Esophagus muscularis mucosa (tissue), 4 donors: ENCODE data around the gene PPIA. TPM values are rescaled to one million over a fixed set of nuclear protein-coding genes. Genes with fewer than 3 reads are reported as not detected.
A peak's percentile ranks its signal among the peaks of the same experiment; 100 is the strongest.

Source experiments
- DNase-seq: peaks from one replicate; pipeline ENCODE4 v3.0.0-alpha.2; 2017; ENCODE audit errors: extremely low spot score
- H3K27ac ChIP-seq, 4 donors: fragments of 200-600 bp; sonication (generic); replicated peaks in 1 of 4; 1 replicate in 3 of 4; 2 replicates in 1 of 4; pipeline ENCODE4 v1.5.1; 2016 to 2019; ENCODE audit warnings: mild to moderate bottlenecking in 1 of 4
- H3K27me3 ChIP-seq, 4 donors: fragments of 200-600 bp; sonication (generic); one replicate each; pipeline versions ENCODE4 v1.5.1 to v1.6.0; 2016 to 2019
- H3K36me3 ChIP-seq, 4 donors: fragments of 200-600 bp; sonication (generic); one replicate each; pipeline ENCODE4 v1.5.1; 2016 to 2019
- H3K4me1 ChIP-seq, 4 donors: fragments of 200-600 bp; sonication (generic); one replicate each; pipeline ENCODE4 v1.5.1; 2016 to 2019
- H3K4me3 ChIP-seq, 4 donors: fragments of 200-600 bp; sonication (generic); 1 replicate in 2 of 4; 2 replicates in 2 of 4; pipeline ENCODE4 v1.5.1; 2016 to 2019; ENCODE audit warnings: mild to moderate bottlenecking in 4 of 4, moderate library complexity in 1 of 4
- H3K9me3 ChIP-seq, 4 donors: fragments of 200-600 bp; sonication (generic); 1 replicate in 3 of 4; 2 replicates in 1 of 4; pipeline ENCODE4 v1.5.1; 2016 to 2019
- CTCF ChIP-seq, 3 experiments: fragments of 200-600 bp in 2 of 3; fragments of 450-650 bp in 1 of 3; sonication (generic) in 2 of 3; IDR thresholded peaks; one replicate each; pipeline ENCODE4 v1.5.1; 2017 to 2019; ENCODE audit warnings: antibody characterized with exemption in 3 of 3, mild to moderate bottlenecking in 2 of 3, moderate library complexity in 1 of 3
- EP300 ChIP-seq: sonication (generic); formaldehyde crosslinking; IDR thresholded peaks from one replicate; pipeline ENCODE4 v1.6.1; 2017; ENCODE audit warnings: antibody characterized with exemption
- POLR2A ChIP-seq: fragments of 450-650 bp; IDR thresholded peaks from one replicate; pipeline ENCODE4 v1.6.1; 2017; ENCODE audit warnings: antibody characterized with exemption, moderate library complexity, mild to moderate bottlenecking, low read depth
- POLR2AphosphoS5 ChIP-seq, 2 donors: sonication (generic); formaldehyde crosslinking; IDR thresholded peaks; one replicate each; pipeline ENCODE4 v1.6.1; 2017; ENCODE audit warnings: antibody characterized with exemption in 2 of 2
- WGBS: methylation state at CpG from one replicate; pipeline ENCODE4 v1.1.5; 2018; 5-methylcytosine and 5-hydroxymethylcytosine counted together
- intact Hi-C: fragments of 100-400 bp; cut with DNase I; formaldehyde crosslinking; loops from one replicate; pipeline ENCODE4 v1.15.1; 2023
- total RNA-seq, 4 donors: library from RNA; depleted of rRNA; stranded (reverse); fragments of >200 nt; gene quantifications; one replicate each; pipeline versions ENCODE4 v1.1.0 to v1.2.1, GENCODE V29; 2016

The PPIA gene
- total RNA-seq, 4 donors from 2014 or later = 1,223 to 1,666 (median 1,462) TPM

- intact Hi-C loops = no loop called here
- Histone ChIP-seq H3K27ac (no peak overlapping the region), H3K27me3 (no peaks in the 10 kb centered on the region), H3K4me1 (peaks cover 35 to 52% (median 44%) of the 10 kb centered on the region in 4 donors), H3K36me3 (peaks cover 35 to 81% (median 75%) of the 10 kb centered on the region in 4 donors), H3K4me3 (no peak overlapping the region), H3K9me3 (no peaks in the 10 kb centered on the region)
- WGBS = 83% methylated on average over 5 of the region's 9 CpGs
- TF ChIP-seq EP300 (no peak), POLR2AphosphoS5 (IDR thresholded peaks at IDR 0.05) (no peak), POLR2A (no peak), CTCF (IDR thresholded peaks at IDR 0.05) (no peak)
- DNase-seq = no peak
These were observed 37.2 kb upstream of the PPIA start for GRCh38 chr7:44759246-44759645.

- H3K36me3 ChIP-seq = peaks cover 44 to 90% (median 84%) of the 10 kb centered on the region in 4 donors
- no peak overlapping the region for H3K27ac ChIP-seq
- no peak for DNase-seq
- 91% methylated on average over 16 of the region's 18 CpGs for WGBS
- no peaks in the 10 kb centered on the region for H3K9me3 ChIP-seq
- intact Hi-C loops = no loop called here
- H3K27me3 ChIP-seq = no peaks in the 10 kb centered on the region
- H3K4me1 ChIP-seq = peaks cover 26 to 43% (median 35%) of the 10 kb centered on the region in 4 donors
- TF ChIP-seq EP300 = no peak
- TF ChIP-seq POLR2AphosphoS5 (IDR thresholded peaks at IDR 0.05) = no peak
- no peak for TF ChIP-seq POLR2A
- no peak for TF ChIP-seq CTCF (IDR thresholded peaks at IDR 0.05)
- H3K4me3 ChIP-seq = no peak overlapping the region
These were observed 36.4 kb upstream of the PPIA start for GRCh38 chr7:44760034-44760580.

- Histone ChIP-seq H3K27ac (peak overlapping the region in 3 of 4 donors; percentile 10 to 62 (median 39)), H3K9me3 (no peaks in the 10 kb centered on the region), H3K4me1 (peaks cover 13 to 29% (median 21%) of the 10 kb centered on the region in 4 donors), H3K27me3 (no peaks in the 10 kb centered on the region), H3K36me3 (peaks cover 57 to 100% (median 94%) of the 10 kb centered on the region in 4 donors), H3K4me3 (no peak overlapping the region)
- WGBS = 83% methylated on average over 35 of the region's 48 CpGs
- TF ChIP-seq POLR2AphosphoS5 (IDR thresholded peaks at IDR 0.05) (no peak), EP300 (no peak), CTCF (IDR thresholded peaks at IDR 0.05) (no peak), POLR2A (no peak)
- intact Hi-C loops = no loop called here
- no peak for DNase-seq
These were observed 35.0 kb upstream of the PPIA start for GRCh38 chr7:44761207-44762161.

- no peak for DNase-seq
- Histone ChIP-seq H3K27ac (peak overlapping the region in 1 of 4 donors; percentile 62), H3K4me1 (peaks cover 9 to 26% (median 17%) of the 10 kb centered on the region in 4 donors), H3K27me3 (no peaks in the 10 kb centered on the region), H3K4me3 (no peak overlapping the region), H3K9me3 (no peaks in the 10 kb centered on the region), H3K36me3 (peaks cover 66 to 100% (median 94%) of the 10 kb centered on the region in 4 donors)
- WGBS = 93% methylated on average over 9 of the region's 9 CpGs
- intact Hi-C loops = no loop called here
- no peak for TF ChIP-seq EP300
- no peak for TF ChIP-seq POLR2A
- TF ChIP-seq CTCF (IDR thresholded peaks at IDR 0.05) = no peak
- TF ChIP-seq POLR2AphosphoS5 (IDR thresholded peaks at IDR 0.05) = no peak
These were observed 34.2 kb upstream of the PPIA start for GRCh38 chr7:44762300-44762699.
